HG03442 (cell line): ENCODE data around the gene GHRL.

Experiments used
- ATAC-seq: cut with Tn5 transposase; IDR thresholded peaks from one replicate; pipeline ENCODE4 v1.9.1; 2021; ENCODE audit warnings: mild to moderate bottlenecking, moderate library complexity; ENCODE audit not compliant: unreplicated experiment

GHRL gene

GRCh38 chr3:10292505-10293419 is at the start of gene GHRL:
Gene GHRL (minus strand): TSS chr3:10292947. CDS start chr3:10290180, 2,767 bp downstream.
- ATAC-seq = peak; percentile 76

GRCh38 chr3:10341901-10342398 is 49.2 kb upstream of the GHRL start:
- ATAC-seq = no peak

- ATAC-seq = no peak
These were observed 47.7 kb upstream of the GHRL start for GRCh38 chr3:10340476-10340875.

GRCh38 chr3:10340046-10340445 is 47.3 kb upstream of the GHRL start:
- ATAC-seq = no peak

GRCh38 chr3:10339376-10339955 is 46.7 kb upstream of the GHRL start:
- ATAC-seq = no peak

- ATAC-seq = no peak
These were observed 46.0 kb upstream of the GHRL start for GRCh38 chr3:10338591-10339353.

- no peak for ATAC-seq
These were observed 45.4 kb upstream of the GHRL start for GRCh38 chr3:10338164-10338470.

- ATAC-seq = no peak
These were observed 44.8 kb upstream of the GHRL start for GRCh38 chr3:10337323-10338163.

- ATAC-seq = no peak
These were observed 44.0 kb upstream of the GHRL start for GRCh38 chr3:10336761-10337160.

- no peak for ATAC-seq
These were observed 43.3 kb upstream of the GHRL start for GRCh38 chr3:10335871-10336622.

GRCh38 chr3:10335190-10335738 is 42.5 kb upstream of the GHRL start:
- ATAC-seq = no peak

GRCh38 chr3:10334459-10334858 is 41.7 kb upstream of the GHRL start:
- ATAC-seq = no peak

GRCh38 chr3:10334042-10334441 is 41.3 kb upstream of the GHRL start:
- no peak for ATAC-seq

- ATAC-seq = no peak
These were observed 40.6 kb upstream of the GHRL start for GRCh38 chr3:10333349-10333650.

- ATAC-seq = no peak
These were observed 40.0 kb upstream of the GHRL start for GRCh38 chr3:10332481-10333348.

- no peak for ATAC-seq
These were observed 38.6 kb upstream of the GHRL start for GRCh38 chr3:10331320-10331719.

GRCh38 chr3:10330319-10330718 is 37.6 kb upstream of the GHRL start:
- no peak for ATAC-seq

GRCh38 chr3:10329495-10330015 is 36.8 kb upstream of the GHRL start:
- ATAC-seq = no peak
